Endothelial cell of umbilical vein (primary cell): Measurements from ENCODE around the gene APCDD1L. TPM values are rescaled to one million over a fixed set of nuclear protein-coding genes. Genes with fewer than 3 reads are reported as not detected.

ENCODE experiments used
- polyA plus RNA-seq, 4 experiments: library from polyadenylated mRNA; depleted of rRNA in 3 of 4; stranded (reverse) in 3 of 4; unstranded in 1 of 4; fragments of >200 nt; gene quantifications; 2 replicates each; pipeline versions ENCODE4 v1.2.1 to v1.2.3, GENCODE V29; 2011 to 2012; ENCODE audit warnings: missing spikeins in 1 of 4
- total RNA-seq: library from RNA; stranded (reverse); gene quantifications from 2 replicates; pipeline ENCODE4 v1.2.3, GENCODE V29; 2021

APCDD1L gene
- total and polyA plus RNA-seq, 2 donors (not counting 3 experiments of a cell fraction or from before 2014, with no cell fraction given) = 0.17 to 1.4 TPM

Other genes with a start within 250 kb of the APCDD1L start
- 15.7 and 16.3 TPM in 2 replicates for gene RAB22A, start 205.7 kb downstream of the APCDD1L start, total RNA-seq
- 8.6 TPM in 2 replicates for gene RAB22A, start 205.7 kb downstream of the APCDD1L start, polyA plus RNA-seq
- gene VAPB, start 126.2 kb downstream of the APCDD1L start, total RNA-seq = 47.8 and 48.9 TPM in 2 replicates
- 13.1 and 17.9 TPM in 2 replicates for gene VAPB, start 126.2 kb downstream of the APCDD1L start, polyA plus RNA-seq
- gene STX16, start 135.9 kb upstream of the APCDD1L start, total RNA-seq = 58.5 and 63.5 TPM in 2 replicates
- gene STX16, start 135.9 kb upstream of the APCDD1L start, polyA plus RNA-seq = 33.0 and 43.1 TPM in 2 replicates
- gene NPEPL1, start 177.4 kb upstream of the APCDD1L start, total RNA-seq = 39.1 and 40.8 TPM in 2 replicates
- gene NPEPL1, start 177.4 kb upstream of the APCDD1L start, polyA plus RNA-seq = 22.5 and 22.6 TPM in 2 replicates